CD14-positive monocyte (primary cell): ENCODE measurements around the gene CATSPERE. TPM values are rescaled to one million over a fixed set of nuclear protein-coding genes. Genes with fewer than 3 reads are reported as not detected.
A peak's percentile ranks its signal among the peaks of the same experiment; 100 is the strongest.

Experiments used
- DNase-seq, 3 donors: peaks; one replicate each; pipeline ENCODE4 v3.0.0-alpha.2; 2011 to 2022
- H2AFZ ChIP-seq: 2 replicates; pipeline ENCODE4 v1.6.0; 2012; ENCODE audit warnings: mild to moderate bottlenecking, low read depth, low read length, inconsistent platforms; ENCODE audit not compliant: insufficient read depth, poor library complexity, severe bottlenecking
- H3K27ac ChIP-seq, 2 donors: 1 replicate in 1 of 2; 2 replicates in 1 of 2; pipeline ENCODE4 v1.5.1; 2012 to 2013; ENCODE audit warnings: low read length in 2 of 2, control low read depth in 1 of 2, inconsistent platforms in 1 of 2, low read depth in 1 of 2, mild to moderate bottlenecking in 1 of 2
- H3K27me3 ChIP-seq, 2 donors: one replicate each; pipeline versions ENCODE4 v1.6.0 to v1.6.1; 2011 to 2013; ENCODE audit warnings: low read length in 2 of 2; ENCODE audit not compliant: control insufficient read depth in 2 of 2, insufficient read depth in 2 of 2
- H3K36me3 ChIP-seq, 2 donors: replicated peaks in 1 of 2; 1 replicate in 1 of 2; 2 replicates in 1 of 2; pipeline versions ENCODE4 v1.5.1 to v1.6.1; 2012 to 2013; ENCODE audit warnings: low read length in 2 of 2, control low read depth in 1 of 2, inconsistent platforms in 1 of 2, mild to moderate bottlenecking in 1 of 2; ENCODE audit not compliant: insufficient read depth in 2 of 2, control insufficient read depth in 1 of 2
- H3K4me1 ChIP-seq, 2 donors: 1 replicate in 1 of 2; 2 replicates in 1 of 2; pipeline versions ENCODE4 v1.5.1 to v1.6.1; 2012 to 2013; ENCODE audit warnings: low read length in 2 of 2, control low read depth in 1 of 2, inconsistent platforms in 1 of 2, mild to moderate bottlenecking in 1 of 2, moderate library complexity in 1 of 2; ENCODE audit not compliant: insufficient read depth in 2 of 2, control insufficient read depth in 1 of 2
- H3K4me2 ChIP-seq: replicated peaks from 2 replicates; pipeline ENCODE3; 2012; ENCODE audit warnings: low read length, moderate library complexity, mild to moderate bottlenecking; ENCODE audit not compliant: poor library complexity, severe bottlenecking; ENCODE audit errors: extremely low read depth
- H3K4me3 ChIP-seq, 3 experiments: fragments of 200-600 bp in 1 of 3; sonication (generic) in 1 of 3; replicated peaks in 1 of 3; 1 replicate in 2 of 3; 2 replicates in 1 of 3; pipeline ENCODE4 v1.5.1; 2011 to 2013; ENCODE audit warnings: low read length in 3 of 3, mild to moderate bottlenecking in 3 of 3, control low read depth in 2 of 3, low read depth in 2 of 3, inconsistent platforms in 1 of 3, moderate library complexity in 1 of 3
- H3K79me2 ChIP-seq: 2 replicates; pipeline ENCODE4 v1.6.0; 2012; ENCODE audit warnings: mild to moderate bottlenecking, control low read depth, inconsistent platforms, low read length, moderate library complexity; ENCODE audit not compliant: insufficient read depth
- H3K9ac ChIP-seq: 2 replicates; pipeline ENCODE4 v1.6.0; 2017; ENCODE audit warnings: low read length, mild to moderate bottlenecking; ENCODE audit not compliant: insufficient read depth, poor library complexity, severe bottlenecking
- H3K9me3 ChIP-seq, 2 donors: replicated peaks in 1 of 2; 1 replicate in 1 of 2; 2 replicates in 1 of 2; pipeline versions ENCODE4 v1.5.1 to v1.6.1; 2012 to 2013; ENCODE audit warnings: low read length in 2 of 2, control low read depth in 1 of 2; ENCODE audit not compliant: control insufficient read depth in 1 of 2, insufficient read depth in 1 of 2
- H4K20me1 ChIP-seq: 2 replicates; pipeline ENCODE4 v1.6.0; 2012; ENCODE audit warnings: mild to moderate bottlenecking, low read length, control low read depth, moderate library complexity; ENCODE audit not compliant: insufficient read depth
- H3K27ac Mint-ChIP-seq, 7 donors: one replicate each; pipeline ENCODE4 v1.8.0; 2020; ENCODE audit warnings: mild to moderate bottlenecking in 7 of 7, mixed read lengths in 7 of 7, moderate library complexity in 6 of 7, inconsistent platforms in 2 of 7
- H3K27me3 Mint-ChIP-seq, 3 donors: one replicate each; pipeline ENCODE4 v1.8.0; 2021 to 2022; ENCODE audit warnings: low read depth in 3 of 3, mild to moderate bottlenecking in 3 of 3, mixed read lengths in 3 of 3, moderate library complexity in 3 of 3, inconsistent platforms in 1 of 3
- H3K36me3 Mint-ChIP-seq, 2 donors: one replicate each; pipeline ENCODE4 v1.8.0; 2020; ENCODE audit warnings: mixed read lengths in 2 of 2, inconsistent platforms in 1 of 2, mild to moderate bottlenecking in 1 of 2
- H3K4me1 Mint-ChIP-seq: one replicate; pipeline ENCODE4 v1.8.0; 2020; ENCODE audit warnings: mild to moderate bottlenecking, mixed read lengths
- H3K4me3 Mint-ChIP-seq, 2 donors: one replicate each; pipeline ENCODE4 v1.8.0; 2020; ENCODE audit warnings: mild to moderate bottlenecking in 2 of 2, mixed read lengths in 2 of 2, moderate library complexity in 1 of 2
- H3K9me3 Mint-ChIP-seq, 7 donors: one replicate each; pipeline ENCODE4 v1.8.0; 2020 to 2022; ENCODE audit warnings: mixed read lengths in 7 of 7, mild to moderate bottlenecking in 6 of 7, moderate library complexity in 6 of 7, inconsistent platforms in 2 of 7
- WGBS: methylation state at CpG from one replicate; pipeline ENCODE4 v1.1.5; 2013; ENCODE audit warnings: missing lambda C conversion rate; ENCODE audit not compliant: insufficient coverage; 5-methylcytosine and 5-hydroxymethylcytosine counted together
- intact Hi-C, 2 donors: fragments of 100-400 bp; cut with micrococcal nuclease; formaldehyde crosslinking; loops; one replicate each; pipeline versions ENCODE4 v1.15.0 to v1.15.1; 2023
- polyA plus RNA-seq, 3 donors: library from polyadenylated mRNA; depleted of rRNA in 1 of 3; unstranded in 2 of 3; stranded (reverse) in 1 of 3; fragments of 300-500 nt in 2 of 3; fragments of >200 nt in 1 of 3; fragmentation: Illumina TruSeq in 2 of 3; gene quantifications; 1 replicate in 2 of 3; 2 replicates in 1 of 3; pipeline ENCODE4 v1.2.3, GENCODE V29; 2012 to 2021
- TF ChIP-seq, protein P1 (sequence below): fragments of 200-600 bp; IDR thresholded peaks from one replicate; pipeline ENCODE4 v1.8.0; 2022; ENCODE audit warnings: antibody characterized with exemption, mild to moderate bottlenecking

CATSPERE gene
- polyA plus RNA-seq, 3 donors = 0.63 TPM; not detected in 2

DNA sequence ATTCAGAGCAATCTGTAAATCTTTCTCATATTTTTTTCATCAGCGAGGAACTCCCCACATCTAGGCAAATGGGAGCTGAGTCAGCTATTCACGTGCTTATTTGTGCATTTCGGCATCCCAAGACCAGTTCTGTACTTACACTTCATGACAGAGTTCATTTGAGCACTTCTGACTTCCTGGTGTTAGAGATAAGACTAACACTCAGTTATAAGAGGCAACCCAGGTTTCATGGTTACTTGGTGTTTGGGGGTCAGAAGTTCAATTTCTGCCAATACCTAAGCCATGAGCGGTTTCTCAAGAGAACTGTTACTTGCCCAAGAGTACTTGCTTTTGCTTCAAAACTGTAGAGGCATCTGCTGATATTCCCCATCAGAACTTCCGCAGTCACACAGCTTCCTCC lies 167.7 kb downstream of the CATSPERE start:
- H3K27ac Mint-ChIP-seq = peak overlapping the region in 1 of 7 donors; percentile 52
- H3K4me1 Mint-ChIP-seq = no peaks in the 10 kb centered on the region
- Histone ChIP-seq H4K20me1 (no peaks in the 10 kb centered on the region), H3K4me1 (no peaks in the 10 kb centered on the region), H3K27me3 (no peaks in the 10 kb centered on the region), H3K4me2 (no peak overlapping the region), H2AFZ (no peak overlapping the region), H3K9me3 (no peaks in the 10 kb centered on the region), H3K36me3 (no peaks in the 10 kb centered on the region), H3K27ac (no peak overlapping the region), H3K9ac (no peak overlapping the region), H3K79me2 (no peaks in the 10 kb centered on the region), H3K4me3 (no peak overlapping the region)
- H3K36me3 Mint-ChIP-seq = no peaks in the 10 kb centered on the region
- no peak overlapping the region for H3K4me3 Mint-ChIP-seq
- WGBS = 88% methylated on average over 4 of the region's 5 CpGs
- peaks cover 0 to 7% (median 0%) of the 10 kb centered on the region in 3 donors for H3K27me3 Mint-ChIP-seq
- peaks cover 0 to 11% (median 5%) of the 10 kb centered on the region in 7 donors for H3K9me3 Mint-ChIP-seq
- intact Hi-C loops = no loop called here
- TF ChIP-seq, protein P1, sequence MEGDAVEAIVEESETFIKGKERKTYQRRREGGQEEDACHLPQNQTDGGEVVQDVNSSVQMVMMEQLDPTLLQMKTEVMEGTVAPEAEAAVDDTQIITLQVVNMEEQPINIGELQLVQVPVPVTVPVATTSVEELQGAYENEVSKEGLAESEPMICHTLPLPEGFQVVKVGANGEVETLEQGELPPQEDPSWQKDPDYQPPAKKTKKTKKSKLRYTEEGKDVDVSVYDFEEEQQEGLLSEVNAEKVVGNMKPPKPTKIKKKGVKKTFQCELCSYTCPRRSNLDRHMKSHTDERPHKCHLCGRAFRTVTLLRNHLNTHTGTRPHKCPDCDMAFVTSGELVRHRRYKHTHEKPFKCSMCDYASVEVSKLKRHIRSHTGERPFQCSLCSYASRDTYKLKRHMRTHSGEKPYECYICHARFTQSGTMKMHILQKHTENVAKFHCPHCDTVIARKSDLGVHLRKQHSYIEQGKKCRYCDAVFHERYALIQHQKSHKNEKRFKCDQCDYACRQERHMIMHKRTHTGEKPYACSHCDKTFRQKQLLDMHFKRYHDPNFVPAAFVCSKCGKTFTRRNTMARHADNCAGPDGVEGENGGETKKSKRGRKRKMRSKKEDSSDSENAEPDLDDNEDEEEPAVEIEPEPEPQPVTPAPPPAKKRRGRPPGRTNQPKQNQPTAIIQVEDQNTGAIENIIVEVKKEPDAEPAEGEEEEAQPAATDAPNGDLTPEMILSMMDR = no peak
- DNase-seq = no peak

DNA sequence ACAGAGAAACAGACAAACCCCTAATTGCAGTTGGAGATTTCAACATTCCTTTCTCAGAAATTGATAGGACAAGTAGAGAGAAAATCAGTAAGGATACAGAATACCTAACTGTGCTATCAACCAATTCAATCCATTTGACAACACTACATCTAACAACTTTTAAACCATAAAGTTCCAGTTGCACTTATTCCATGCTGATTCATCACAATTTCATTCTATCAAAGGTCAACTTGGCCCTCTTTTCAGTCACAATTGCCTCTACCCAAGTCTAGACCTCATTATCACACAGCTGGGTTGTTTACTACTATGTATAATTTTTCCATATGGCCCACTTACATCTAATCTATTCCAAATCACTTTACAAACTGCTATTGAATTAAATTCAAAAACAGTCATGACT lies 172.1 kb downstream of the CATSPERE start:
- Mint-ChIP-seq H3K9me3 (peaks cover 0 to 9% (median 3%) of the 10 kb centered on the region in 7 donors), H3K27me3 (peaks cover 0 to 8% (median 0%) of the 10 kb centered on the region in 3 donors), H3K4me3 (no peak overlapping the region), H3K27ac (no peak overlapping the region), H3K4me1 (no peaks in the 10 kb centered on the region), H3K36me3 (no peaks in the 10 kb centered on the region)
- Histone ChIP-seq H2AFZ (no peak overlapping the region), H3K4me3 (no peak overlapping the region), H4K20me1 (no peaks in the 10 kb centered on the region), H3K4me2 (no peak overlapping the region), H3K9ac (no peak overlapping the region), H3K9me3 (no peaks in the 10 kb centered on the region), H3K4me1 (no peaks in the 10 kb centered on the region), H3K79me2 (no peaks in the 10 kb centered on the region), H3K36me3 (no peaks in the 10 kb centered on the region), H3K27me3 (no peaks in the 10 kb centered on the region), H3K27ac (no peak overlapping the region)
- TF ChIP-seq, protein P1 = no peak
- intact Hi-C loops = no loop called here
- DNase-seq = no peak
